Upper lobe of left lung (tissue), 4 donors: Measurements from ENCODE around the gene SNAI3.

Source experiments
- CTCF ChIP-seq, 6 experiments: fragments of 450-650 bp in 4 of 6; fragments of 200-600 bp in 2 of 6; sonication (generic) in 2 of 6; IDR thresholded peaks; one replicate each; pipeline ENCODE4 v1.5.1; 2016 to 2019; ENCODE audit warnings: antibody characterized with exemption in 6 of 6
- EP300 ChIP-seq, 4 donors: sonication (generic); formaldehyde crosslinking; IDR thresholded peaks; one replicate each; pipeline ENCODE4 v1.5.1; 2017; ENCODE audit warnings: antibody characterized with exemption in 4 of 4, control low read depth in 2 of 4
- POLR2A ChIP-seq, 4 donors: fragments of 450-650 bp; IDR thresholded peaks; one replicate each; pipeline ENCODE4 v1.5.1; 2016 to 2017; ENCODE audit warnings: antibody characterized with exemption in 4 of 4, mild to moderate bottlenecking in 2 of 4
- POLR2AphosphoS5 ChIP-seq, 2 donors: sonication (generic); formaldehyde crosslinking; IDR thresholded peaks; one replicate each; pipeline ENCODE4 v1.5.1; 2017; ENCODE audit warnings: antibody characterized with exemption in 2 of 2

- no peak for TF ChIP-seq CTCF (IDR thresholded peaks at IDR 0.05)
- TF ChIP-seq POLR2A (IDR thresholded peaks at IDR 0.05): no peak
- TF ChIP-seq EP300 (IDR thresholded peaks at IDR 0.05): no peak
- TF ChIP-seq POLR2AphosphoS5 (IDR thresholded peaks at IDR 0.05): no peak
Observed at GRCh38 chr16:88632587-88632930, 53.7 kb downstream of the SNAI3 start.
